Panc1 (cell line): Measurements from ENCODE around the gene GABRR1. TPM values are rescaled to one million over a fixed set of nuclear protein-coding genes. Genes with fewer than 3 reads are reported as not detected.

ENCODE experiments used
- ATAC-seq: fragments of 200-7000 bp; cut with Tn5 transposase; 2 replicates; pipeline ENCODE4 v1.9.1; 2020; ENCODE audit warnings: mild to moderate bottlenecking, moderate library complexity
- Bru-seq: library from RNA; stranded (reverse); fragments of 400-500 nt; gene quantifications from one replicate; lab custom pipeline; 2021; lab: Mats Ljungman, UMichigan
- BruChase-seq, 2 experiments: library from RNA; stranded (reverse); fragments of 400-500 nt; gene quantifications; one replicate each; lab custom pipeline; 2021; lab: Mats Ljungman, UMichigan
- BruUV-seq: library from RNA; stranded (reverse); fragments of 400-500 nt; replicated peaks from 2 replicates; lab custom pipeline; 2021; lab: Mats Ljungman, UMichigan
- CTCF ChIA-PET: fragments of 300-600 bp; sonication (Branson Sonifier 250); formaldehyde crosslinking; loops from one replicate; lab custom pipeline; 2022; ENCODE audit warnings: antibody characterized with exemption; lab: Charles Lee
- POLR2A ChIA-PET: fragments of 300-600 bp; sonication (Branson Sonifier 250); formaldehyde crosslinking; loops from one replicate; lab custom pipeline; 2022; ENCODE audit warnings: antibody characterized with exemption; lab: Charles Lee
- DNase-seq: peaks from one replicate; pipeline ENCODE4 v3.0.0-alpha.2; 2010; ENCODE audit warnings: low read depth, low spot score
- H3K27ac ChIP-seq: 2 replicates; pipeline ENCODE4 v1.5.1; 2011; ENCODE audit warnings: mild to moderate bottlenecking, low read length, inconsistent platforms
- H3K27me3 ChIP-seq: fragments of 200-500 bp; sonication (Bioruptor generic); 2 replicates; pipeline ENCODE4 v1.6.0; 2014; ENCODE audit warnings: low read length, inconsistent platforms; ENCODE audit not compliant: control insufficient read depth, insufficient read depth
- H3K36me3 ChIP-seq: fragments of 200-500 bp; sonication (Bioruptor generic); 2 replicates; pipeline ENCODE4 v1.5.1; 2014; ENCODE audit warnings: inconsistent platforms, mild to moderate bottlenecking, low read length, moderate library complexity; ENCODE audit not compliant: control insufficient read depth, insufficient read depth
- H3K4me1 ChIP-seq: 2 replicates; pipeline ENCODE4 v1.5.1; 2011; ENCODE audit warnings: inconsistent platforms, mild to moderate bottlenecking, low read length, moderate library complexity; ENCODE audit not compliant: control insufficient read depth, insufficient read depth
- H3K4me3 ChIP-seq, 2 experiments: 2 replicates each; pipeline ENCODE4 v1.5.1; 2011 to 2012; ENCODE audit warnings: low read depth in 2 of 2, low read length in 2 of 2, mild to moderate bottlenecking in 2 of 2, inconsistent platforms in 1 of 2, moderate library complexity in 1 of 2
- H3K9me3 ChIP-seq: fragments of 200-500 bp; sonication (Bioruptor generic); 2 replicates; pipeline ENCODE4 v1.5.1; 2014; ENCODE audit warnings: low read depth, mild to moderate bottlenecking, inconsistent platforms, low read length, moderate library complexity; ENCODE audit not compliant: control insufficient read depth, insufficient read depth
- POLR2AphosphoS5 ChIP-seq: IDR thresholded peaks from 2 replicates; pipeline ENCODE4 v1.6.1; 2012; ENCODE audit warnings: mild to moderate bottlenecking, low read depth, low read length, moderate library complexity
- REST ChIP-seq, 2 experiments: IDR thresholded peaks; 2 replicates each; pipeline ENCODE4 v1.6.1; 2011 to 2012; ENCODE audit warnings: low read depth in 2 of 2, control low read depth in 1 of 2, low read length in 1 of 2, mild to moderate bottlenecking in 1 of 2, moderate library complexity in 1 of 2; ENCODE audit not compliant: insufficient read depth in 1 of 2
- SIN3A ChIP-seq: IDR thresholded peaks from 2 replicates; pipeline ENCODE4 v1.6.1; 2012; ENCODE audit warnings: low read depth, mild to moderate bottlenecking, low read length, moderate library complexity, borderline replicate concordance; ENCODE audit not compliant: insufficient read depth
- TCF7L2 ChIP-seq: IDR thresholded peaks from 2 replicates; pipeline ENCODE4 v1.6.1; 2011; ENCODE audit warnings: mild to moderate bottlenecking, low read depth, low read length, inconsistent platforms
- in situ Hi-C: cut with HindIII; loops from 2 replicates; pipeline ENCODE4 v1.10.0; 2016; ENCODE audit warnings: low sequenced_read_pairs, low pct_unique_long_range_greater_than_20kb
- intact Hi-C: fragments of 100-400 bp; cut with micrococcal nuclease; formaldehyde crosslinking; loops from one replicate; pipeline ENCODE4 v1.10.0; 2022; ENCODE audit not compliant: unreplicated experiment
- long read RNA-seq: library from polyadenylated mRNA; unstranded; transcript quantifications from one replicate; pipeline ENCODE4 v2.0.0, GENCODE V29; 2021; ENCODE audit not compliant: unreplicated experiment
- polyA plus RNA-seq: library from polyadenylated mRNA; unstranded; fragments of >200 nt; gene quantifications from one replicate; pipeline ENCODE4 v1.2.1, GENCODE V29; 2012; ENCODE audit warnings: missing spikeins; ENCODE audit not compliant: insufficient read length
- total RNA-seq: library from RNA; stranded (reverse); gene quantifications from one replicate; pipeline ENCODE4 v1.2.1, GENCODE V29; 2021; ENCODE audit not compliant: unreplicated experiment
- TF ChIP-seq, protein P1 (sequence below): fragments of 450-650 bp; IDR thresholded peaks from 2 replicates; pipeline ENCODE4 v1.5.1; 2017; ENCODE audit warnings: mild to moderate bottlenecking

The GABRR1 gene
- total RNA-seq (not detected), Bru-seq, nascent RNA (percentile 5 among the genes with signal in this experiment), BruChase-seq, experiment 1, labeled RNA remaining after a 2-hour chase (percentile 4 among the genes with signal in this experiment), BruChase-seq, experiment 2, labeled RNA remaining after a 6-hour chase (percentile 4 among the genes with signal in this experiment)
- polyA plus RNA-seq = not detected
- long read RNA-seq = 0 reads

DNA sequence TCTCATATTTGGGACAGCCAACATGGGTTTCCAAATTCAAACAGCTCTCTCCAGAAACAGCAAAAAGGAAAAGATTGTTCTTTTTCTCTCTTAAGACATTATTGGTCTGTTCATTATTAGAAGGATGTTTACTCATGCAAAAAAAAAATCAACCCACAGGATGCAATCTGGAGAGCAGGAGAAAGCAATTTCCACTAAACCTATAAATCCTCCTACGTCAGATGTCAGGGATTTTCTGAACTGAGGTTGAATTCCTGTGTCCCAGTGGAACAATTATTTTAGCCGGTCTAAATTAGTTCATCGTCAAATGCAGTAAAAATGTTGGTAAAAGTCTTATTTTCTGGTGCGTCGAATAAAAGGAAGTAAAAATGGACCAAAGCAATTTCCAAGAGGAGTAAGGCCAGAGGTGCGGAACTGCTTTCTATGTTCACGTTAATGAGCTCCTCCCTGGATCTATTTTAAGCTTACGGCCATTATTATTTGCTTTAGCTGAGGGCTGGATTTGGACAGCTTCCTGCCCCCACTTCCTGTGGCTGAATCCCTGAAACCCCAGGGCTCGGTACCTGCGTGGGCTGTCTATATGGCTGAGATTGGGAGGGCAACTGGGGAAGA is at the start of gene GABRR1:
GABRR1 (minus strand) TSS at position 60 of the 612 bp plus-strand sequence; CDS start at position 24, 36 bp downstream.
- ChIA-PET POLR2A (no interaction called here), CTCF (no interaction called here)
- no peak within 1 kb of the TSS for H3K4me3 ChIP-seq
- H3K36me3 ChIP-seq = no peaks in the 10 kb centered on the region
- in situ Hi-C loops = no loop called here
- no peaks in the 10 kb centered on the region for H3K9me3 ChIP-seq
- DNase-seq (no peak), ATAC-seq (no peak)
- no peak for TF ChIP-seq REST (IDR thresholded peaks at IDR 0.05; ENCODE audit: insufficient read depth in 1 of 2, low read depth in 2 of 2, low read length in 1 of 2)
- TF ChIP-seq POLR2AphosphoS5 = no peak
- no peak for TF ChIP-seq TCF7L2
- TF ChIP-seq SIN3A = no peak
- TF ChIP-seq, protein P1, sequence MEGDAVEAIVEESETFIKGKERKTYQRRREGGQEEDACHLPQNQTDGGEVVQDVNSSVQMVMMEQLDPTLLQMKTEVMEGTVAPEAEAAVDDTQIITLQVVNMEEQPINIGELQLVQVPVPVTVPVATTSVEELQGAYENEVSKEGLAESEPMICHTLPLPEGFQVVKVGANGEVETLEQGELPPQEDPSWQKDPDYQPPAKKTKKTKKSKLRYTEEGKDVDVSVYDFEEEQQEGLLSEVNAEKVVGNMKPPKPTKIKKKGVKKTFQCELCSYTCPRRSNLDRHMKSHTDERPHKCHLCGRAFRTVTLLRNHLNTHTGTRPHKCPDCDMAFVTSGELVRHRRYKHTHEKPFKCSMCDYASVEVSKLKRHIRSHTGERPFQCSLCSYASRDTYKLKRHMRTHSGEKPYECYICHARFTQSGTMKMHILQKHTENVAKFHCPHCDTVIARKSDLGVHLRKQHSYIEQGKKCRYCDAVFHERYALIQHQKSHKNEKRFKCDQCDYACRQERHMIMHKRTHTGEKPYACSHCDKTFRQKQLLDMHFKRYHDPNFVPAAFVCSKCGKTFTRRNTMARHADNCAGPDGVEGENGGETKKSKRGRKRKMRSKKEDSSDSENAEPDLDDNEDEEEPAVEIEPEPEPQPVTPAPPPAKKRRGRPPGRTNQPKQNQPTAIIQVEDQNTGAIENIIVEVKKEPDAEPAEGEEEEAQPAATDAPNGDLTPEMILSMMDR = no peak
- BruUV-seq = no TSS peak
- no peaks in the 10 kb centered on the region for H3K4me1 ChIP-seq
- peaks cover 21% of the 10 kb centered on the region for H3K27me3 ChIP-seq
- no peak within 1 kb of the TSS for H3K27ac ChIP-seq
- intact Hi-C loops = no loop called here

DNA sequence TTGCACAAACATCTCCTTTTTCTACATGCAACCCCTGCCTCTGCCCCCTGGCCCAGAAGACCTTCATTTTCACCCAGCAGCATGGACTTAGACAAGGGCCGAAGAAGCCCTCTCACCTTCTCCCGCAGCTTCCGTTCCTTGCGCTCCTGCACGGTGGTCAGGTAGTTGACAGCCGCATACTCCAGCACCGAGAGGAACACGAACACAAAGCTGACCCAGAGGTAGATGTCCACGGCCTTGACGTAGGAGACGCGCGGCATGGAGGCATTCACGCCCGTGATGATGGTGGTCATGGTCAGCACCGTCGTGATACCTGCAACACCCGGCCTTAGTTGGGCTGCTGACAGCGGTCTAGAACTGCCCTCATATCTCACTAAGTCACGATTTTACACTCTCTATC is 47.1 kb upstream of the GABRR1 start:
- CTCF ChIA-PET = no interaction called here
- POLR2A ChIA-PET = no interaction called here
- H3K36me3 ChIP-seq = no peaks in the 10 kb centered on the region
- DNase-seq (no peak), ATAC-seq (no peak)
- BruUV-seq = no TSS peak
- H3K9me3 ChIP-seq = no peaks in the 10 kb centered on the region
- H3K27ac ChIP-seq = no peak overlapping the region
- intact Hi-C loops = no loop called here
- peaks cover 2% of the 10 kb centered on the region for H3K27me3 ChIP-seq
- no peaks in the 10 kb centered on the region for H3K4me1 ChIP-seq
- no peak for TF ChIP-seq POLR2AphosphoS5
- TF ChIP-seq REST (IDR thresholded peaks at IDR 0.05; ENCODE audit: insufficient read depth in 1 of 2, low read depth in 2 of 2, low read length in 1 of 2) = no peak
- TF ChIP-seq, protein P1 = no peak
- no peak for TF ChIP-seq TCF7L2
- no peak for TF ChIP-seq SIN3A
- in situ Hi-C loops = no loop called here
- H3K4me3 ChIP-seq = no peak overlapping the region
